Measurements from ENCODE around the gene TUBB1.
"Not testable (repeated sequence)": the region's sequence is repeated elsewhere in the genome, so short reads cannot be mapped to it uniquely, and the experiment has no call there.

TUBB1 gene

GRCh38 chr20:59019217-59019616, at the start of gene TUBB1:
Gene TUBB1 (plus strand): TSS chr20:59019429. CDS start chr20:59019523, 94 bp downstream.
- DNase-seq (ENCODE audit: low read depth) = no peak

DNA sequence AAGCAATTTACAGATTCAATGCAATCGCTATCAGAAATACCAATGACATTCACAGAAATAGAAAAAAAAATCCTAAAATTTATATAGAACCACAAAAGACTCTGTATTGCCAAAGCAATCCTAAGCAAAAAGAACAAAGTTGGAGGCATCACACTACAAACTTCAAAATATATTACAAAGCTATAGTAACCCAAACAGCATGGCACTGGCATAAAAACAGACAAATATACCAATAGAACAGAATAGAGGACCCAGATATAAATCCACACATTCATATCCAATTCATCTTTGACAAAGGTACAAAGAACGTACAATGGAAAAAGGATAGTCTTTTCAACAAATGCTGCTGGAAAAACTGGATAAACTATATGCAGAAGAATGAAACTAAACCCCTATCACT, 49.8 kb upstream of the TUBB1 start:
- no peak for DNase-seq (ENCODE audit: low read depth)

DNA sequence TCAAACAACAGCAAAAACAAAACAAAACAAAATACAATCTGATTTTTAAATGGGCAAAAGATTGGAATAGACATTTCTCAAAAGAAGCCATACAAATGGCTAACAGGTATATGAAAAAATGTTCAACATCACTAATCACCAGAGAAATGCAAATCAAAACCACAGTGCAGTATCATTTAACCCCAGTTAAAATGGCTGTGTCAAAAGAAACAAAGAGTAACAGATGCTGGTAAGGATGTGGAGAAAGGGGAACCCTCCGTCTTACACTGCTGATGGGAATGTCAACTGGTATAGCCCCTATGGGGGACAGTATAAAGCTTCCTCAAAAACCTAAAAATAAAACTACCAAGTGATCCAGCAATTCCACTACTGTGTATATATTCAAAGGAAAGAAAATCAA, 49.1 kb upstream of the TUBB1 start:
- no peak for DNase-seq (ENCODE audit: low read depth)

- no peak for DNase-seq (ENCODE audit: low read depth)
Observed at GRCh38 chr20:58971429-58971828, 47.8 kb upstream of the TUBB1 start.

GRCh38 chr20:58973179-58973578, 46.0 kb upstream of the TUBB1 start:
- DNase-seq (ENCODE audit: low read depth) = no peak

- no peak for DNase-seq (ENCODE audit: low read depth)
Observed at GRCh38 chr20:58973866-58974265, 45.4 kb upstream of the TUBB1 start.

- no peak for DNase-seq (ENCODE audit: low read depth)
Observed at GRCh38 chr20:58975353-58975752, 43.9 kb upstream of the TUBB1 start.

- no peak for DNase-seq (ENCODE audit: low read depth)
Observed at GRCh38 chr20:58976061-58976730, 43.0 kb upstream of the TUBB1 start.

GRCh38 chr20:58978351-58979190, 40.7 kb upstream of the TUBB1 start:
- DNase-seq (ENCODE audit: low read depth) = no peak

DNA sequence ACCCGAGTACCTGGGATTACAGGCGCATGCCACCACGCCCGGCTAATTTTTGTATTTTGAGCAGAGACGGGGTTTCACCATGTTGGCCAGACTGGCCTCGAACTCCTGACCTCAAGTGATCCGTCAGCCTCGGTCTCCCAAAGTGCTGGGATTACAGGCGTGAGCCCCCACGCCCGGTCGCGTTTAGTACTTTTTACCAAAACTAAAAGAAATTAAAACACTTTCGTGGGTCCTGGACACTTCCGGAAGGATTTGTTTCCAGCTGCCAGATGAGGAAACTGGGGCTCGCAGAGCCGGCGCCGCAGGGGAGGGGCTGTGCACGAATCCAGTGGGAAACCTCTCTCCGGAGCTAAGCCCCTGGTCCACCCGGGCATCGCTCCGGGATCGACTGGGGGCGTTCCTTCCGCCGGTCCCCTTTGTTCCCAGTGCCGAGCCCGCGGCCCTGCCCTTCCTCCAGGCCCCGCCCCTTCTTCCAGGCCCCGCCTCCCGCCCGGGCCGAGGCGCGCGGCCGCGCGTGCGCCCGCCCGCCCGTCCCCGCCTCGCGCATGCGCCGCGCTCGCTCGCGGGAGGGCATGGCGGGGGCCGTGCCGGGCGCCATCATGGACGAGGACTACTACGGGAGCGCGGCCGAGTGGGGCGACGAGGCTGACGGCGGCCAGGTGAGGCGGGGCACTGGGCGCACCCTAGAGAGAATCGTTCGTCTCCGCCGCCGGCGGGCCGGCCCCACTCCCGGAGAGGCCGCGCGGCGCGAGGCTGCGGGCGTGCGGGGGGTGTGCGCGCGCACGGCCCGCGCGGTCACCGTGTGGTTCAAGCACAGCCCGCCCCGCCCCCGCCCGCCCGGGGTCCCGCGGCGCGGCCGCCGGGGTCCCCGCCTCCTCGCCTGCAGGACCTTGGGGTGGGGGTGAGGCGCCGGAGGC, 38.3 kb upstream of the TUBB1 start, which contains the start of gene NELFCD:
Gene NELFCD, plus strand, starts transcription at position 546 of the 917 bp plus-strand sequence. Its CDS starts 54 bp downstream, at position 600.
- DNase-seq (ENCODE audit: low read depth) = peak; percentile 76

DNA sequence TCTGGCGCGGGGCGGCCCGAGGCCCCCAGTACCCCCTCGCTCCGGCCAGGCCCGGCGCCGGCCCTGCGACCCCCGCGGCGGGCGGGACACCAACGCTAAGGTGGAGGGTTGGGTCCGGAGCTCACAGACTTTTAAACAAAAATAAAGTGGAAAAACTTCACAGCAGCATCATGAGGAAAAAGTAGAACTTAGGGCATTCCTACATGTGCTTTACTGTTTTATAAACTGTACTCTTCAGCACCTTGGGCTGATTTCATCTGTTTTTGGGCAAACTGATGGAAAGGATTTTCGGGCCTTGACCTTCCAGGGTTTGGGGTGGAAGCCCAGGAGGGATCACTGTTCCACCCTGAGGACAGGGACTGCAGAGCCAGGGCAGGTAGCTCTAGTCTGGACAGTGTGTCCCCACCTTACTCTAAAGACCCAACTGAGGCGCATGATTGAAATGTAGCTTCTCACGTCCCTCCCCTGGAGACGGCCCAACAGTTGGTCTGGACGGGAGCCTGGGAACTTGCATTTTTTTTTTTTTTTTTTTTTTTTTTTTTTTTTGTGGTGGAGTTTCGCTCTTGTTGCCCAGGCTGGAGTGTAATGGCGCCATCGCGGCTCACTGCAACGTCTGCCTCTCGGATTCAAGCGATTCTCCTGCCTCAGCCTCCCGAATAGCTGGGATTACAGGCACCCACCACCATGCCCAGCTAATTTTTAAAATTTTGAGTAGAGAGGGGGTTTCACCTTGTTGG, 37.4 kb upstream of the TUBB1 start:
- no peak for DNase-seq (ENCODE audit: low read depth)

DNA sequence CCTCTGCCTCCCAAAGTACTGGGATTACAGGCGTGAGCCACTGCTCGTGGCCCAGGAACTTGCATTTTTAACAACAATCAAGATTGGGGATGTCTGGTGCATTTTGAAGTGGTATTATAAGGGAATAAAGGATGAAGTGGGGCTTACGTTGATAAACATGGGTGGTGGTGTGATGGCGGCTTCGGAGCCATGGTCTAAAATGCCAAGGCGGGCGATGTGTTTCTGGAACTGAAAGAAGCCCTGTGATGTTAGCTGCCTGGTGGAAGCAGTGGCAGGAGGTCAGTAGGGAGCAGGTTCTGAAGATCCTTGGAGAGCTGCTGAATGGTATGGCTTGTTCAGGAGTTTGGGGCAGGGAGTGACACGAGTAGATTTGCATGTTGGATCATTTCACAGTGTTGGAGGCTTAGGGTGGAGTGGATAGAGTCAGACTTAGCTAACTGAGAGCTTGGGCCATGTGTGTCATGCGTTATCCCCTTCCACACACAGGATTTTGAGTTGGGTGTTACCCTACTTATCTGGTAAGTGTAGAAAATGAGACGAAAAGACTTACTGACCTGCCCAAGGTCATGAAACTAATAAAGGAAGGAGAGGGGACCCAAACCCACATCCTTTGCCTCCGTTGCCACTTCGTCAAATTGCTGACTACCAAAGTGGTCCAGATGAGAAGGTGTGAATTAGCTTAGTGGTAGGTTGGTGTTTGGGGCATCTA, 36.7 kb upstream of the TUBB1 start:
- DNase-seq (ENCODE audit: low read depth) = no peak

GRCh38 chr20:58983115-58983468, 36.1 kb upstream of the TUBB1 start:
- DNase-seq (ENCODE audit: low read depth) = not testable (repeated sequence)

- DNase-seq (ENCODE audit: low read depth) = no peak
Observed at GRCh38 chr20:58984691-58985090, 34.5 kb upstream of the TUBB1 start.

DNA sequence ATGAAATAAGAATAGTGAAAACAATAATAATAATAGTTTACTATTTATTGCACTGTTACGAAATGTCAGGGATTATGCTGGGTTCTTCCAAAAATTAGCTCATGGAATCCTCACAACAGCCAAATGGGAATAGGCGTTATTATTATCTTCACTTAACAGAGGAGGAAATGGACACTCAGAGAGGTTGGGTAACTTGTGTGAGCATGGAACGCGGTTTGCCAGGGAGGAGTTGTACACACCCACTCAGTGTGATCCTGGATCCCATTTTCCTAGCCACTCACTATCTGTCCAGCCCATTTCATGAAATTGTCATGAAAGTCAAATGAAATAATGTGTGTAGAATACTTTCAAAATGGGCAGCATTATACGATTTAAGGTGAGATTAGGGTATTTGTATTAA, 33.6 kb upstream of the TUBB1 start:
- no peak for DNase-seq (ENCODE audit: low read depth)

GRCh38 chr20:58986286-58986967, 32.8 kb upstream of the TUBB1 start:
- DNase-seq (ENCODE audit: low read depth) = no peak

DNA sequence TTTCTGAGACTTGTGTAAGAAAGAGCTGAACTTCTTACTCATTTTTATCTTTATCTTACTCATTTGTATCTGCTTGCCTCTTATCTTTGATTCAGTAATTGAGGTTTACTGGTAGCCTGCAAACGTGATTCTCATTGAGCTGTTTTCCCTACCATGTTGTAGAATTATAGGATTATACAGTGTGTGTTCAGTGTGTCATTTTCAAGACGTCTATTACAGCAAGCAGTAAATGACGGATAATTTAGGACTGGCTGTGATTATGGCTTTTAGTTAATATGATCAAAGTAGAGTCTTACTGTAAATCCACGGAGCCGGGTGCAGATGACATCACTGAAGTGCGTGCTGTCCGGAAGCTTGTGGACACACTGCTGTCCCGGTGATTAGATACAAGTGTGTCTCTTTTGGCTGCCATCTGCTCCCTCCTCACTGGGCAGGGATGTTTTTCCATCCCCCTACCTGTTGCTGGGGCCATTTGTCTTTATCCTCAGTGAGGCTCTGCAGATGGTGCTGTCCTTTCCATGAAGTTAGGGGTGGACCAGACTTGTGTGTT, 32.2 kb upstream of the TUBB1 start:
- DNase-seq (ENCODE audit: low read depth) = no peak

DNA sequence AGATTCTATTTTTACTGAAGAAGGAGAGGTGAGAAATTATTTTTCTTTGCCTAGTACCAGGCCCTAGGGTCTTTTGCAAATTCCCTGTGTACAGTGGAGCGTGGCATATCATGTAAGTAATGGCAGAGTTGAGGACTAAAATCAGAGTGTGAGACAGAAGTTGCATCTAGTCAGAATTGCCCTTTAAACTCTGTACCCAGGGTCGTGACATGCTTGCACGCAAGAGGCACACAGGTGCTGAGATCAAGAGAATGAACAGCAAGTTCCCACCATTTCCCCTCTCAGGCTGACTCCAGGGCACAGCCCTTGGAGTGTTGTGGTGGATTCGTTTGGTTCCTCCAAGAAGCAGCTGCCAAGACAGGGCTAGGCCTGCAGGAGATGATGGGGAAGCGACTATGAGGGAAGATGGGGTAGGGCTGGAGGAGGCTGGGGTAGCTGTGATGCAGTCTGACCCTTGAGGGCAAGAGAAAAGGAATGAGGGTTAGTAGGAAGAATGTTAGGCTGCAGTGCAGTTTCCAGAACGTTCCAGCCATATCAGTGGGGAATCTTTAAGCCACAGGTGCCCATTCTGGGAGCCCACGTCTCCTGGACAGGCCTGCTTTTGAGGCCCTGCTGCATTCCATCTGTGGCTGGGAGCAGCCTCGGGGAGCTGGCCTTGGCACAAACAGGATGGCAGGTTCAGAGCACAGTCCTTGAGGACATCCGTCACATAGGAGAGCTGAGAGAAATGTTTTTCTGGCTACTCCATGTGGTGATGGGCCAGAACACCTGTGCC, 31.3 kb upstream of the TUBB1 start:
- DNase-seq (ENCODE audit: low read depth) = no peak

DNA sequence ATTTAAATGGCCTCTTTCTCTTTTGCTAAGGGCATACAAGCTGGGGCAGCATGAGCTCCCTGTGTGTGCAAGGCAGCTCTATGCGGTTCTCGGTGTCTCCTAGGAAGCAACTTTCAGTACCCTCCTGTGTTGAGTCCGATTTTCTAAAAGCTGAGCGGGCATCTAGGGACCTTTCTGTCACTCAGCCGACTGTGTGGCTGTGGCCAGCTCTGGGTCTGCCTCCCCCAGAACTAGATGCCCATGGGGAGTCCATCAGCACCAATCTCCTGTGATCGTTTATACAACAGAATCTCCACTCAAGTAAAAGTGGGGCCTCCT, 30.7 kb upstream of the TUBB1 start:
- DNase-seq (ENCODE audit: low read depth) = no peak

- no peak for DNase-seq (ENCODE audit: low read depth)
Observed at GRCh38 chr20:58989196-58989595, 30.0 kb upstream of the TUBB1 start.

All from stimulated activated CD8-positive, alpha-beta memory T cell treated with anti-CD3 and anti-CD28 coated beads, Interleukin-15, amount 100 ng/mL, for 1 hour (primary cell).